ENCODE data around the gene HMCN1.

HMCN1 gene

DNA sequence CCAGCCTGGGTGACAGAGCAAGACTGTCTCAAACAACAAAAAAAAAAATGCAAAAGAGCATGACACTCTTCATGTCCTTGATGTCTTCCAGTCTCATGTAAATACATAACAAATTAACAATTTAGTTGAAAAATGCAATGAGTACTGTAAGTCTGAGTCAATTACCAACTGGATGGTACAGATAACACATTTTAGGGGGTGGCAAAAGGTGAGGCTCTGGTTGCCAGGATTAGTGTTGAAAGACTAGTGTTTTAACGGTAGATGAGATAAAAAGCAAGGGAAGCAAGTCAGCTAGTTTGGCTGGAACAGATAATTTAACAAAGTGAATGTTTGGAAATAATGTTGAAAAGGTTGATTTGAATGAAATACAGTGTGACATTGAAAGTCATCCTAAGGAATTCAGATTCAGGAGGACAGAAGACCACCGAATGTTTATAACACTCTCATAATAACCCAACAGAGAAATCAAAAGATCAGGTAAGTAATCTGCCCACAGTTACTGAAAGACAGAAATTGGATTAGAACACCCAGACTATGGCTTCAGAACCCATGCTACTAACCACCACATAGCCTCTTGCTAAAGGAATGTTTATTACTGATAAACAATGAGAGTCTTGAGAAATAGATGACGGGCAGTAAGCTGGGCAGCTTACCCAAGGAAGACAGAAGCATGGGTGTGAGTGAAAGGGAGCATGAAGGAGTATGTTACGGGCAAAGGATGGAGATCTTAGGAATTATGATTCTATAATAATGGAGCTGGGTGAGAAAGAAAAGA is 312.4 kb downstream of the HMCN1 start:
- DNase-seq = no peak

DNA sequence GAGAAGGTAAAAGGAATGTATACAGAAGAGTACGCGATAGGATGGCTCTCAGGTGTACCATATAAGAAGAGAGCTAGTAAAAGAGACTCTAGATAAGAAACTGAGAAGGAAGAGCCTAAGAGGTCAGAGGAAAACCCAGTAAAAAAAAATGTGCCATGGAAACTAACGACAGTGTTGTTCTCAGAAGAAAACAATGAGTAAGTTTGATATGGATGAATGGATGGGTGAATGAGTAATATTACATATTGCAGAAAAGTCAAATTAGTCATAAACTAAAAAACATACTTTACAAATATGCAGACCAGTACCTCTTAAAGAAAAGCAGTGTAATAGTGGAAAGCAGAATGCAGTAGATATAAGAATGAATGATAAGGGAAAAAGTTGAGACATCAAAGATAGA is 316.2 kb downstream of the HMCN1 start:
- peak; percentile 36 for DNase-seq

DNA sequence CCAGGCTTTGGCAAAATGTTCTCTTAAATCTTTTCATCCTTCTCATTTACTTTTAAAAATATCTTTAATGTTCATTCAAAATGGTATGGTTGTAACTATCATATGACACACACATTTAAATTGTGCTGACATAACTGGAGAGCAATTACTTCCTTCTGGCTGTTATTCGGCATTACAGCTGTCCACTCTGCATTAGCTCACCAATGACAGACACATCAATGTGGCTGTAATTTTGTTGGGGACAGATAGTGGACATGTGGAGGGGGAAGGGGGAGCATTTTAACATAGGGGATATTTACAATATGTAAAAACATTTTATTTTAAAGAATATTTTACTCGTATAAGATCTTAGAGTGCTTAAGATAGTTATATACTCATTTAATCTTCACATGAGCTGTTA is 319.8 kb downstream of the HMCN1 start:
- DNase-seq = no peak

DNA sequence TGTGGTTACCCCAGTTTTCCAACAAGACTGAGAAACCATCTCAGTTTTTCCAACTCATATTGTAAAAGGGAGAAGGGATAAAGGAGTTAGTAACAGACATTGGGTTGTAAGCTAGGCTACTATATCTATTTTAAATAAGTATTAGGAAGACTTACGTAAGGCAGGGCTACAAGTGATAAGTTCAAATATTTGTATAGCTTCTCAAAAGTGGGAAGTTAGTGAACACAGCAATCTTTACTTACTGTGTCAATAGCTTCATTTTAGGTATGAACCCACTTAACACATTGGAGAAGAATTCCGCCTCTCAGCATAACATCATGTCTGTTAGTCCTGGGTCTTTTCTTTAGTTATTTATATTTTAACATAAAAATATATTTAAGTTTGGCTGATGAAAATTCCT is 320.7 kb downstream of the HMCN1 start:
- no peak for DNase-seq

- DNase-seq = no peak
Measured at GRCh38 chr1:186055846-186056245, 321.7 kb downstream of the HMCN1 start.

DNA sequence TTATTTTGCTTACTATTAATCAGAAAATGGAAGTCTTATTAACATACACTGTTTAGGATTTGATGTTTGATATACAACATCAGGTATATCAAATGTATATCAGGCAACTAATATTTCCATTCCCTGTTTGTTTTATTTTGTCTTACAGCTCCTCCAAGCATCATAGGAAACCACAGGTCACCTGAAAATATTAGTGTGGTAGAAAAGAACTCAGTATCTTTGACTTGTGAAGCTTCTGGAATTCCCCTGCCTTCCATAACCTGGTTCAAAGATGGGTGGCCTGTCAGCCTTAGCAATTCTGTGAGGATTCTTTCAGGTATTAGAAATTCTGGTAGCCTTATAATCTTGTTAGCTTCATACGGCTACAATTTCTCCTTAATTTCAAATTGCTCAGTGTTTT is 322.9 kb downstream of the HMCN1 start:
- no peak for DNase-seq

DNA sequence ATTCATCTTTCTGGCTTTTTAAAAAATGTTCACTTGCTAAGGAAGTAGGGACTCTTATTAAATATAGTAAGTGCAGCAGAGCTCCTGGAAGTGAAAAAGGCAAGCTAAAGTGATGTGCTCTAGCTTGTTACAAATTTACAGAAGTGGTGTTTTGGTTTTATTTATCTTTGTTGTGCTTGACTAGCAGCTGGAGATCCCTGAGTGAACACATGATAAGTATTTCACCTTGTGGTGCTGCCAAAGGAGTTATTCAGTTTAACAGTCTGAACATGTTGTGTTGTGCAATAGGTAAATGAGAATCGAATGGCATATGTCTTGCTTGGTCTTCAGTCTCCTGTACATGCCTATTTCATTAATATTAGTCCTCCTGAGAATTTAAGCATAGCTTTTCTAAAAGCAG is 325.1 kb downstream of the HMCN1 start:
- DNase-seq = no peak

DNA sequence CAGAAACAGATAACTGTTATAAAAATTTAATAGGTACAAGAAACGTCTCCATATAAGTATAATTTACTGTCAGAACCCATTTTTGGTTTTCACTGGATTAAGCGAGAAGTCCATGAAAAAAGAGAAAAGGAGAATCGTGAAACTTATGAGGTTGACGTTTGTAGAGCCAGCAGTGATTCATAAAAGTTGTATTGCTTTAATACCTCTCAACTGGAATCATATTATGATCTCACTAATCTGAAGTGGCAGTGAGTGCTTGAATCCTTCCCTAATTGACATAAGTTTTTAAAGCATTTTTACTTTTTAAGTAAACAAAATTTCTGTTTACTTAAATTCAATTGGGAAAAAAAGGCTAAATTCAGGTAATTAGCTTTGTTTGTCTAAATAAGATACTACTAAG is 325.6 kb downstream of the HMCN1 start:
- no peak for DNase-seq

DNA sequence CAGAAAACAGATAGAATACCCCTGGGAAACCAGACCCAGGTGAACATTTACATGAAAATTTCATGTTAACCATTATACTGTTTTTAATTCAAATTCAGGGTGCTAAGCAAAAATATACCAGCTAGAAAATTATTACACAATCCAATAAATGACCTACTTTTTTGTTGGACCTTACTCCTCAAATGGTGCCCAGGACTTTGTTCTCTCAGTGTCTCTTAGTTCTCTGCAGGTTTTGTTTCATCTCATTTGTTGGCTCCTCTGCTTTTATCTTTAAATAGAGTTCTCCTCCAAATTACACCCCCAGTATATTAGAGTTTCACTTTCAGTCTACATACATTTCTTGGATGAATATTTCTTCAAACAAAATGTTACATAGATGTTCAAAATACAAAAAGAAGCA is 326.0 kb downstream of the HMCN1 start:
- no peak for DNase-seq

DNA sequence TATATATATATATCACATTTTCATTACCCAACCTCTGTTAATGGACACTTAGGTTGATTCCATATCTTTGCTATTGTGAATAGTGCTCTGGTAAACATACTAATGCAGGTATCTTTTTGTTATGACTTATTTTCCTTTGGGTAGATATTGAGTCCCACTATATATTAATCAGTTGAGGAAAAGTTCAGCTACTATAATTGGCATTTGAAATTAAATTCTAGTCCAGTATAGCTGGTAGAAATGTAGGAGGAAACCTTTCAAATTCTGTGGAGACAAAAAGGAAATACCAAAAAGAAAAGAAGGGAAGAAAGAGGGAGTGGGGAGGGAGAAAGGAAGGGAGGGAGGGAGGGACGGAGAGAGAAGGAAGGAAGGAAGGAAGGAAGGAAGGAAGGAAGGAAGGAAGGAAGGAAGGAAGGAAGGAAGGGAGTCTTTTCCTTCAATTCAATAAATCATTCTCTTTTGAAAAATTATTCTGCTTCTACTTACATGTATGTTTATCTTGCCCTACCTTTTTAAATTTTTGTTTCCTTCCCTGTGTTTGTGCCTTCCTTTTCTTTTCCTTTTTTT is 329.0 kb downstream of the HMCN1 start:
- no peak for DNase-seq

GRCh38 chr1:186066411-186066810 is 332.2 kb downstream of the HMCN1 start:
- no peak for DNase-seq

- no peak for DNase-seq
Measured at GRCh38 chr1:186073697-186074096, 339.5 kb downstream of the HMCN1 start.

- no peak for DNase-seq
Measured at GRCh38 chr1:186076006-186076405, 341.8 kb downstream of the HMCN1 start.

GRCh38 chr1:186078245-186078644 is 344.1 kb downstream of the HMCN1 start:
- no peak for DNase-seq

DNA sequence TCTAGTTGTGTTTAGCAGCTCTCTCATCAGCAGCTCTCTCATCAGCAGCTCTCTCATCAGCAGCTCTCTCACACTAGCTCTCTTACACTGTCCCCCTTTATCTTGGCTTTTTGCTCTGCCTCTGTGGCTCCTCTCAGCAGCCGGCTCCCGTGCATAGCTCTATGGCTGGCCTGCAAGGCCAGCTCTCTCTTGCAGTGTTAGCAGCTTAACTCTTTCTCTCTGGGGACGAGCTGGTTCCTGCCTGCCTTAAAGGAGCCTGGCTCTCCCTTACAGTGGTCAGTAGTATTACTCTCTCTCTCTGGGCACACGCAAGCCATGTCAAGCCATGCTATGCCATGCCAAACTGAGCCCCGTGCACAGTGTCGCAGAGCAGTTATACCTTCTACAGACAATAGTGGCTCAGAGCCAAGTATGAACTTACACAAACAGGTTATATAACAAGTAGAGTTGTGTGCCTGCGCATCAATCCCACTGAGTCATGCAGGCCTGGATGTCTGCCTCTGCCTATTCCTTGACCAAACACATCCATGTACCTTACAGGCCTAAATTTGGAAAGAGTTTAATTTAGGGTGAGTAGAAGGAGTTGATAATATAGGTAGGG is 345.0 kb downstream of the HMCN1 start:
- DNase-seq = no peak

DNA sequence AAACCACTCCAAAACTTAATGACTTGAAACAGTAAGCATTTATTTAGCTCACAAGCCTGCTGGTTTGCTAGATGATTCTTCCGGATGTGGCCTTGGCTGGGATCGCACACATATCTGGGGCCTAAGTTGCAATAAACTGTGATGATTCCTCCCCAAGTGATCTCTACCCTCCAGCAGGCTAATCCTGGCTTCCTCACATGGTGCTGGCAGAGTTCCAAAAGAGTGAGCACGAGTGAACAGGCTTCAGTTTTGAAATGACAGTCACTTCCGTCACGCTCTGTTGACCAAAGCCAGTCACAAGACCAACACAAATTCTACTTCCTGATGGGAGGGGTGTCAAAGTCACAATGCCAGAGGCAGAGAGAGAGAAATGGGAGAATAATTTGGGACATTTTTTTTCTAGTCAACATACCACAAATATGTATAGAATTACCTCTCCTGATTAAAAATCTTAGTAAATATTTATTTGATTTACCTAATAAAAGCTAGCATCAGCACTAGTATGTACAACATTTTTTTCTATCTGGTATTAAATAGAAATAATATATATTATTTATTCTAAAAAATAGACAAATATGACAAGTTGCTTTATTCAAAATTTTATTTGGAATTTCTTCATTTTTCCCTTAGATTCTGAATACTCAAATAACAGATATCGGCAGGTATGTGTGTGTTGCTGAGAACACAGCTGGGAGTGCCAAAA is 348.2 kb downstream of the HMCN1 start:
- peak; percentile 31 for DNase-seq

DNA sequence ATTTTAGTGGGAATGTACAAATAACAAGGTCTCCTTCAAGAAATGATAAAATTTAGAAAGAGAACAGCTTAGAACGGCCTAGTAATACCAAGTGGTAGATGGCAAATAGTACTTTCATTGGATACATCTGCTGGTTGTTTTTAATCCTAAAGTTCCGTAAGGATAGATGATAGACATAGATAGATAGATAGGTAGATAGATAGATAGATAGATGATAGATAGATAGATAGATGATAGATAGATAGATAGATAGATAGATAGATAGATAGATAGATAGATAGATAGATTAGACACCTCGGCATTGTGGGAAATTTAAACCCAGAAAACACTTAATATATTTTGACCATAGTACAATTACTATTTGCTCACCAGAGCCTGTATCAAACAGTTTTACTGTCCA is 352.4 kb downstream of the HMCN1 start:
- no peak for DNase-seq

- DNase-seq = no peak
Measured at GRCh38 chr1:186089940-186090339, 355.7 kb downstream of the HMCN1 start.

DNA sequence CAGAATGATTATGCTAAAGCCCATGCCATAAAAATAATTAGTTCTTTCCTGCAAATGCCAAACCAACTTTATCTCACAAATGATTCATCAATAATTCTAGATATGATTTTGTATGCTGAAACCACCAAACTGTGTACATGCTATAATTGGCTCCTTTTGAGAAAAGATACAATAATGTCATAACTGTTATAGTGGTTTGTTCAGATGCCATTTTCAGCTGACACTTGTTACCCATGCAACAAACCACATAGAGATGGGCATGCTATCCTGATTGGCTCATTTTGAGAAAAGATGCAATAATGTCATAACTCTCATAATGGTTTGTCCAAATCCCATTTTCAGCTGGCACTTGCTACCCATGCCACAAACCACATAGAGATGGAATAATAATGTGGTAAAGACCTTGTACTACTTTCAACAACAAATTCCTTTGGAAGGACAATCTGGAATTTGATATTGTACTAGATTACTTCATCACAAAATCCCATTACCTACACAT is 357.1 kb downstream of the HMCN1 start:
- no peak for DNase-seq

- DNase-seq = no peak
Measured at GRCh38 chr1:186093437-186093836, 359.2 kb downstream of the HMCN1 start.

DNA sequence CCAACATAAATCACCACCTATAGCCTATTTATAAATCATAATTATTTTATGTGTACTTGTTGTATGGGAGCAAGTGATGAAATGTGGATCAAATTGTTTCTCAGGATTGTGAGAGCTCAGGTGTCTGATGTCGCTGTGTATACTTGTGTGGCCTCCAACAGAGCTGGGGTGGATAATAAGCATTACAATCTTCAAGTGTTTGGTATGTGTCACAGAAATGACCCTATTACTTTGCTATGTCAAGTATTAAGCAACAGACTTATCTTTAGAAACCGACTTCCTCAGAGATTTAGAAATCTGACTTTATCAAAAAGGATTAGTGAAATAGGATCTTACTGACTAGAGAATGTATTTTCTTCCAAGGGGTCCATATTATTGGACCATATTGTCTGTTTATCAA is 360.0 kb downstream of the HMCN1 start:
- no peak for DNase-seq

- DNase-seq = no peak
Measured at GRCh38 chr1:186099336-186100104, 365.3 kb downstream of the HMCN1 start.

DNA sequence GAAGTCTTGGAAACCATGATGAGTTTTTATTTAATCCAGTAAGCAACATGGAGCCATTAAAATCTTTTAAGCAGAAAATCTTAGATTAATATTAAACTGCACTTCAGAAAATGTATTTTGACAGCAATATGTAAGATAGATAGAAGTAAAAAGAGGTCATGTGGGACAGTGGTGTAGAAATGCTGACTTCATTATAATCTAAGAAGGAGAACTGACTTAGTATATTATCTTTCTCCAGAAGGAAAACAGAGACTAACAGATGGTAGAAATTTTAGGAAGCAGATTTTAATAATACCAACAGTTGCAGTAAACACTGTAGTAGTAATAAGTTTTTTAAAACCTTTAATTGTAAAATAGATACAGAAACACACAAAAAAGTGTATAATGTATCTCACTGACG is 367.9 kb downstream of the HMCN1 start:
- no peak for DNase-seq
